ENCODE results near the gene GAS7. TPM values are rescaled to one million over a fixed set of nuclear protein-coding genes. Genes with fewer than 3 reads are reported as not detected.

GAS7 gene
- total RNA-seq, 1 donor from 2014 or later = not detected

DNA sequence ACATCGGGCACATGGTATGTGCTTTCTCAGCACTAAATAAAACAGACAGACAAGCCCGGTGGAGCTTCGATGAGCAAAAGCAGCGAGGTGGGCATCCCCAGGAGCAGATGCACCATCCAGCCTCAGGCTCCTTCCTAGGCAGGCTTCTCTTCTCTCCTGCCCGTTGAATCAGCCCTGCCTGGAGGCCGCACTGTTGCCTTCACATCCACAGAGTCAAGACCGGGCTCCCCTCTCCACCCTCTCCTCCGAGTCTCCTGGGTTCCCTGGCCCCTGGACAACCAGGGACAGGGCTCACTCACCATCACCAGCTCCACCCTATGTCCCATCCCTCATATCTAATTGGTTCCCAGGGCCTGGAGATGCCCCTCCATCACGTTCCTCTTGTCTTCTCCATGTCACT is 213.6 kb downstream of the GAS7 start:
- intact Hi-C loops (cut with micrococcal nuclease) = no loop called here

DNA sequence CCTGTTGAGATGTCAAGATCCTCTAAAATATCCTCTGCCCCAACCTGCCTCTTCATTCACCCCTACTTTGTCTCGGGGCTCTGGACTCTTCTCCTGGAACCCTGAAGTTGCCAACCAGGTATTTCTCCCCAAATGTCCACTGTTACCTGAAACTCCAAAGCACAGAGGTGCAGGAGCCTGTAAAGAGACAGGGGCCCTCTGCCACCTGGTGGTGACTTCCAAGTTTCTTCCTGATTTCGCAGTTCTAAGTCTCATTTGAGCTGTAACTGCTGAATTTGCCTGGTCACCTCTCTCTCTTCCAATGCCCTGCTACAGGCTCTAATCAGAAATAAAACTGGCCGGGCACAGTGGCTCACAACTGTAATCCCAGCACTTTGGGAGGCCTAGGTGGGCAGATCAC is 216.2 kb downstream of the GAS7 start:
- intact Hi-C loops (cut with micrococcal nuclease) = no loop called here

GRCh38 chr17:9981344-9981915 is 217.0 kb downstream of the GAS7 start:
- intact Hi-C loops (cut with micrococcal nuclease) = no loop called here

GRCh38 chr17:9979463-9979995 is 218.9 kb downstream of the GAS7 start:
- intact Hi-C loops (cut with micrococcal nuclease) = no loop called here

DNA sequence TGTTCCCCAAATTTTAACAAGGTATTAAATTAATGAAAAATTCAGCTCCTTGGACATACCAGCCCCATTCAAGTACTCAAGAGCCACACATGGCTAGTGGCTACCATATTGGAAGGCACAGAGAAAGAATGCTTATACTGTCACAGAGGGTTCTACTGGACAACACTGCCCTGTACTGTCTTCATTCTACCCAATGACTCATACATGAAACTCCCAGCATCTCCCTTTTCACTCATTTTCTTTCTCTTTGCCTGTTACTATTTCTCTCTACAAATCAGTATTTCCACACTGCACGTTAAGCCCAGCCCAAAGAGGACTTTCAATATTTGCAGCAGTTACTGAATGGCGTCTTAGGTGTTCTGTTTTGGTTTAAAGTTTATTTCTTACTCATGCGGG is 221.2 kb downstream of the GAS7 start:
- intact Hi-C loops (cut with micrococcal nuclease) = no loop called here

DNA sequence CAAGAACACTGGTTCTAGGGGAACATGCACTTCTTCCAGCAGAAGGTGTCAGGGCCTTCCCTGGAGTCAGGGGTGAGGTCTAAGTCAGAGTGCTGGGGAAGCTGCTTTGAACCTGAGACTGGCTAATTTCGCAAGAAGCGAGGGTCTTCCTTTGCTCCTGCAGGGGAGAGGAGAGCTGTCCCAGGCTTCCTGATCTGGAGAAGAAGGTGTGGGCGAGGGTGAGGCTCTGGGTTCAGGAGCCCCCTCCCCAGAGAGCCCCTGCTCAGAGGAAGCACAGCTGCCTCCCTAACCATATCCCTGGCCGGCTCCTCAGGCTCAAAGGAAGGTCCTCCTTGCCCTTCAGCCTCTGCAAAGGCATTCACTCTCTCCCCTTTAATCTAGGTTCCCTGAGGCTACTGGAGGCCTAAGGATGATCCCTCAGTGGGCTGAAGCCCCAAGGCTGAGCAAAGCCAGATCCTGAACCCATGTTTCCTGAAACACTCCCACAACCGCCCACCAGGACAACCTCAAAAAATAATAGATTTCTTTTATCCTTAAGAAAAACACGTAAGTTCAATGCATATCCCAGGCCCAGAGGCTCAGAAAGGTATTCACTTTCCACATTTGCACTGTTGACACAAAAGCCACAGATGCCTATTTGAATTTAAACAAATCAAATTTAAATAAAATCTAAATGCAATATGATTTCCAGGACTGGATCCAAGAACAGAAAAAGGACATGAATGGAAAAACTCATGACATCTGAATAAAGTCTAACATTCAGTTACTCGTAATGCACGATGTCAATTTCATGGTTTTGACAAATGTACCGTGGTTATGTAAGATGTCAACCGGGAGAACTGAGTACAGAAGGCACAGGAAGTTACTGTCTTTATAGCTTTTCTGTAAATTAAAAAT is 221.9 kb downstream of the GAS7 start:
- intact Hi-C loops (cut with micrococcal nuclease) = no loop called here

DNA sequence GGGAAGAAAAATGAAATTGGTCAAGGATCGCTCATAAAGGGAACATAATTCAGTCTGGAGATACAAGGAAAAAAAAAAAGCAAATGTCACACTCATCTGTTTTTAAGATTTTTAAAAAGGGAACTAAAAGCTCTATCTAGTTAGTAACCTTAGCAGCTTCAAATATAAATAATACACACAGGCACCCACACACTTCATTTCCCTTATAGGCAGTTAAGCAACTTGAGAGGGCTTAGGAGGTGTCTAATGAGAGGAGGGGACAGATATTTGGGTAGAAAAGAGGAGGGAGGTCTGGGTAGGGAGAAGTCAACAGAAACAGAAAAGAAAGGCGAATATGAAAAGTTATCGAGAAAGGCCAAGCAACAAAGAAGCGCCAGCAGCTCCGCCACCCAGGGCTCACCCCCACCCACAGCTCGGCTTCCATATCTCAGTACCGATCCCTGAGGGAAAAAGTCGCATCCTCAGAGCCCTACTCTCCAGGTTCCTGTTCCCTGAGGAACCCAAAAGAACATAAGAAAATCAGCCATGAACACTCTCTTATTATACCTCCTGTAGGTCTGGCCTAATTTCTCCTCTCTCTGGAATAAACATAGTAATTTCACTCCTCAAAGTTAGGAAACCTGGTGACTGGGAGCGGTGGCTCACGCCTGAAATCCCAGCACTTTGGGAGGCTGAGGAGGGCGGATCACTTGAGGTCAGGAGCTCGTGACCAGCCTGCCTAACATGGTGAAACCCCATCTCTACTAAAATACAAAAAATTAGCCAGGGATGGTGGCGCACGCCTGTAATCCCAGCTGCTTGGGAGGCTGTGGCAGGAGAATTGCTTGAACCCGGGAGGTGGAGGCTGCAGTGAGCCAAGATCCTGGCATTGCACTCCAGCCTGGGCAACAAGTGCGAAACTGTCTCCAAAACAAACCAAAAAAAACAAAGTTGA is 223.7 kb downstream of the GAS7 start:
- intact Hi-C loops (cut with micrococcal nuclease) = no loop called here

GRCh38 chr17:9973669-9974447 is 224.5 kb downstream of the GAS7 start:
- intact Hi-C loops (cut with micrococcal nuclease) = no loop called here

- intact Hi-C loops (cut with micrococcal nuclease) = no loop called here
These were observed 226.4 kb downstream of the GAS7 start for GRCh38 chr17:9971991-9972390.

DNA sequence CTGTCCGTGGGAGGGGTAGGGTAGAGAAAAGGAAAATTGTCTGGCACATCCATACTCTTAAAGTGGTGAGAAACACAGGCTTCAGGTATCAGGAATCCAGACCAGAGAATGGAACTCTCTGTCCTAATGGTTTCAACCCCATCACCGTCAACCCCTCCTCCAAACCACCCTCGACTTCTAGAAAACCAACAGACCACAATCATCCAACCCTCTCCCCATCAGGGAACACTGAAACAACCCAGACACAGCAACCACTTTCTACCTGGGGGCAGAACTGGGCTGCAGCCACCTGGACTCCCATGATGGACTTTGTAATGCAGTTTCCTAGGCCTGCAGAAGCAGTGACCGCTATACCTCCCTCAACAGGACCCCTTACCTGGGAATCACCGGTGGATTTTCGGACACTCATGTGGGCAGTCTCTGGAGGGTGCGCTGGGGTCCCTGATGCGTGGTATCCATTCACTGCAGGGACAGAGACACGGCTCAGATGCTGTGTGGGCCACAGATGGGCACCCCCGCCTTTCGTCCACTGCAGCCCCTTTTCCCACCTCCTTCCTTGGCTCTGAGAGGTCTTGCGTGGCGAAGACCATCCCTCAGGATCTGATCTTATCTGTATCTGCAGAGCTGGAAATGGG is 229.0 kb downstream of the GAS7 start:
- intact Hi-C loops (cut with micrococcal nuclease) = no loop called here

DNA sequence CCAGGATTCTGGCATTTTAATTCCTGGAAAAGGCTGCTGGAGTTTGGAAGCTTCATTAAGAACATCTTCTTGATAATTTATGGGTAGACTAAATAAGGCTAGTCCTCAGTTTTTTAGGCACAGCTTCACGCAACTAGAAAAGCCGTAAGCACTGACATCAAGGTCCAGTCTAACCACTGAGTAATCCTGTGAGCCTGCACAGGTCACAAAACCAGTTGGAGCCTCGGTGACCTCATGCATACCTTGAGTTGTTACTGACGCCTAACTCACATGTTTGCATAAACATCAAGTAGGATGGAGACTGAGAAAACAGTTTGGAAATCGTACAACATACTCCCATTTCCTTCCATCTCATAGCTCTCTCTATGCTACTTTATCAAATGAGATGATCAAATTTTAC is 229.5 kb downstream of the GAS7 start:
- intact Hi-C loops (cut with micrococcal nuclease) = no loop called here

DNA sequence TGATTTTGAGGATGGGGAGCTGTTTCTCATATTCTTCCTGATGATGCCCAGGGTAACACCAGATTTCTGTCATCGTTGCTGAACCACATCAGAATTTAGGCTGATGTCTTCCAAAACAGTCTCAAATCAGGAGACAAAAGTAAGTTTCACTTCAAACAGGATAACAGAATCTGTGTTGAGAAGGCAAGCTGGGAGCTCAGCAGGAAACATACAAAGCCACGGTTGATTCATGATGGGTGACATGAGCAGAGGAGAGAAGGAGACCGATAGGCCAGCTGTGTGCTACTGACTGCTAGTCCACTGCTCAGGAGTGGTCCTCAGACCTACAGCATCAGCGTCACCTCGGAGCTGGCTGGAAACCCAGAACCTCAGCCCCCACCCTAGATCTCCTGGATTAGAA is 230.4 kb downstream of the GAS7 start:
- intact Hi-C loops (cut with micrococcal nuclease) = no loop called here

DNA sequence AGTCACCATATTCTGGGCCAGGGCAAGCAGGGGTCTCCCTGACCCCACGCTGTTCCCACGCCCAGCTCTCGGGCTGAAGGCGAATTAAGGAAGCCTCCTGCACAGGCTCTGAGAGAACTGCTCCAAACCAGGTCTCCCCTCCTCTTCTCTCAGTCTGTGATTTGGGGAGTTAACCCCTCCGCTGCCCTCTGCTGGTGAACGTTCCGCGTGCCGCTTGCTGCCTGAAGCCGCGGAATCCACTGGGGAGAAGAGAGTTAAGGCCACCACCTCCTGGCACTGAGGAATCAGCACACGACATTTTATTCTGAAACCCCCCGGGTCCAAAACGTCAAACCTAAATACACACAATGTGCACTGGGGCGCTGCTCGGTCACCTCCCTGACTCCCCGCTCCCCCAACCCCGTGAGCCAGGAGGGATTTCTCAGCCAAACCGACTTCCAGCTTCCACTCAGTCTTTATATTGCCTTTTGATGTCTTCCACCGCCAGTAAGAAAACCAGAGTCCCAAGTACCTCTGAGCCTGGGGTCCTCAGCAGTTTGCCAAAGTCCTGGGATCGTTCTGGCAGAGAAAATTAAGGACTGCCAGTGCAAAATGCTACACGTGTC is 238.9 kb downstream of the GAS7 start:
- intact Hi-C loops (cut with micrococcal nuclease) = loop anchor here (1.0 kb wide), 1 partner anchor 35 kb away; no protein-coding TSS in a partner anchor

GRCh38 chr17:9958586-9959281 is 239.7 kb downstream of the GAS7 start:
- intact Hi-C loops (cut with micrococcal nuclease) = loop anchor here (1.0 kb wide), 1 partner anchor 34 kb away; no protein-coding TSS in a partner anchor

GRCh38 chr17:9957244-9957643 is 241.2 kb downstream of the GAS7 start:
- intact Hi-C loops (cut with micrococcal nuclease) = no loop called here

DNA sequence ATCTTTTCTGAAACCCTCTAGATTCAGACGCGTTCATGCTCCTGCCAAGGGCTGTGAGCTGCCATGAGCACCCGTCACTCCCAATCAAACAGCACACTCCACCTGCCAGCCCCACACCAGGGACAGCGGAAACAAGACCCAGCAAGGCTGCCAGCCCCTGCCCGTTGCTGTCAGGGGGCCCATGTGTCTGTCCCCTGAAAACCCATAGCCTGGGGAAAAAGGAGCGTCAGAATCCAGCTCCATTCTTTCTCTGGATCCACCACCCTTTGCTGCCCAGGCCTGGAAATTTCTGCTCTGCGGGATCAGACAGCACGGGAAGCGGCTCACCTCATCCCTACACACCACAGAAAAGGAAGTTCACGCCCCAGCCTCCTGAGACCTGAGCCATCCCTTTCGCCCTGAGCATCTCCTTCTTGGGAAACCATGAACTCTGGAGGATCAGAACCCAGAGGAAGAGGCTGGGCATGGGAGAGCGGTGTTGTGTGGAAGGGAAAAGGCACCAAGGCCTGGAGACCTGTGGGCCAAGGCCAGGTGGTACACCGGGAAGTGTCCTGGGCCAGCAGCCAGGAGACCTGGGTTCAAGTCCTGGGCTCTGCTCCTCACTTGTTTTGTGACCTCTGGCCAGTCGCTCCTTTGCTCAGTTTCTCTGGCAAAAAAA is 241.8 kb downstream of the GAS7 start:
- intact Hi-C loops (cut with micrococcal nuclease) = no loop called here

- intact Hi-C loops (cut with micrococcal nuclease) = no loop called here
These were observed 244.9 kb downstream of the GAS7 start for GRCh38 chr17:9953492-9953891.

DNA sequence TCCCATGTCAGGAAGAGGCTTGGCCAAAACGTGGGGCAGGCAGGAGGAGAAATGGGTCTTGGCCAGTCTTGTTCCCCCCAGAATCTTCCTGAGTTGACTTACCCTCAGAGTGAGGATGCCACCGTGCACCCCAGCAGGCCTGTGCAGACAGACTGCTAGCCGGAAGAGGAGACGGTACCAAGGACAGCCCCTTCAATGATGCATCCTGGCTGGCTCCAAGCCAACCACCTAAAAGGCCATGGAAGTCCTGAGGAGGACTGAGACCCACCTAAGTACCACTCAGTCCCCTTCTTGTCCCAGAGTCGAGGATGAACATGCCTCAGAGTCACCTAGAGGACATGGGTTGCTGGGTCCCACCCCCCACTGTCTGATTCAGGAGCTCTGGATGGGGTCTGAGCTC is 246.6 kb downstream of the GAS7 start:
- intact Hi-C loops (cut with micrococcal nuclease) = no loop called here

DNA sequence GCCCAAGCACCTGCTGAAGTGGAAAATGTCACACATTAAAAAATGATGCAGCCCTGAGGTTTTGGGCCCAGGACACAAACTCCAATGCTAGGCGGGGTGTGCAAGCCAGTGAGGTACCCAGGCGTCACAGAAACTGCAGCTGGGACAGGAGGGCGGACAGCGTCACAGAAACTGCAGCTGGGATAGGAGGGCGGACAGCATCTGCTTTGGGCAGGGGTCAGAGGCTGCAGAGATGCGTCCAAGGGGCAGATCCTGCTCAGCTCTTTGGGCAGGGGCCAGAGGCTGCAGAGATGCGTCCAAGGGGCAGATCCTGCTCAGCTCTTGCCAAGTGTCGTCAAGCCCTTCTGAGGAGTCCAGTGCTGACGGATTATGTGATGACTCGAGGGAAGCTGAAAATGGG is 249.5 kb downstream of the GAS7 start:
- intact Hi-C loops (cut with micrococcal nuclease) = no loop called here

Measured in T-helper 1 cell treated with Interleukin-12 subunit alpha and Interleukin-12 subunit beta and Interleukin-4 antibody, amounts not matched to agents 30 ng/mL and 1 ng/mL, for 36 hours (primary cell).